Stimulated activated CD4-positive, alpha-beta T cell treated with anti-CD3 and anti-CD28 coated beads, Interleukin-12 subunit alpha, Interleukin-12 subunit beta, amount 100 ng/mL, for 48 hours (primary cell): Measurements from ENCODE around the gene VRK3.
"Not testable (repeated sequence)": the region's sequence is repeated elsewhere in the genome, so short reads cannot be mapped to it uniquely, and the experiment has no call there.

Source experiments
- DNase-seq, 3 donors: peaks; one replicate each; pipeline ENCODE4 v3.0.0-alpha.2; 2020; ENCODE audit warnings: low read depth in 2 of 3, low spot score in 1 of 3

The VRK3 gene

GRCh38 chr19:49958144-49958543, 67.0 kb downstream of the VRK3 start:
- DNase-seq: not testable (repeated sequence)

GRCh38 chr19:49957262-49957915, 67.8 kb downstream of the VRK3 start:
- DNase-seq: no peak

GRCh38 chr19:49956115-49956495, 69.1 kb downstream of the VRK3 start:
- DNase-seq: no peak

GRCh38 chr19:49954933-49955332, 70.2 kb downstream of the VRK3 start:
- no peak for DNase-seq

- no peak for DNase-seq
Observed at GRCh38 chr19:49954092-49954829, 70.9 kb downstream of the VRK3 start.

- no peak for DNase-seq
Observed at GRCh38 chr19:49953416-49953815, 71.8 kb downstream of the VRK3 start.

GRCh38 chr19:49952906-49953305, 72.3 kb downstream of the VRK3 start:
- DNase-seq: no peak

GRCh38 chr19:49952479-49952836, 72.7 kb downstream of the VRK3 start:
- no peak for DNase-seq

GRCh38 chr19:49951806-49952478, 73.2 kb downstream of the VRK3 start:
- no peak for DNase-seq

- no peak for DNase-seq
Observed at GRCh38 chr19:49950956-49951526, 74.1 kb downstream of the VRK3 start.

GRCh38 chr19:49950590-49950948, 74.6 kb downstream of the VRK3 start:
- no peak for DNase-seq

- no peak for DNase-seq
Observed at GRCh38 chr19:49949742-49950589, 75.2 kb downstream of the VRK3 start.

GRCh38 chr19:49946415-49946814, 78.8 kb downstream of the VRK3 start:
- DNase-seq: no peak

GRCh38 chr19:49944567-49944966, 80.6 kb downstream of the VRK3 start:
- not testable (repeated sequence) for DNase-seq

- DNase-seq: no peak
Observed at GRCh38 chr19:49940482-49940791, 84.7 kb downstream of the VRK3 start.

- no peak for DNase-seq
Observed at GRCh38 chr19:49939721-49940481, 85.3 kb downstream of the VRK3 start.

- DNase-seq: no peak
Observed at GRCh38 chr19:49938662-49939061, 86.5 kb downstream of the VRK3 start.

GRCh38 chr19:49937750-49938381, 87.3 kb downstream of the VRK3 start:
- DNase-seq: peak; percentile 68 to 79 (median 69)

GRCh38 chr19:49936549-49936948, 88.6 kb downstream of the VRK3 start:
- no peak for DNase-seq

GRCh38 chr19:49933643-49934042, 91.5 kb downstream of the VRK3 start:
- DNase-seq: no peak
